Measurements from ENCODE around the gene ACTR2. TPM values are rescaled to one million over a fixed set of nuclear protein-coding genes. Genes with fewer than 3 reads are reported as not detected.

The ACTR2 gene
- total RNA-seq, 1 experiment from 2014 or later, result 347 TPM

- in situ Hi-C loops (cut with HindIII; ENCODE audit: low pct_unique_long_range_greater_than_20kb, low sequenced_read_pairs), result no loop called here
- no peaks in the 10 kb centered on the region for H3K27me3 ChIP-seq (ENCODE audit: control insufficient read depth, insufficient read depth, low read length)
- H3K4me3 ChIP-seq (ENCODE audit: low read depth in 2 of 2, low read length in 2 of 2), result no peak overlapping the region
- intact Hi-C loops (cut with micrococcal nuclease; ENCODE audit: unreplicated experiment), result no loop called here
- POLR2A ChIA-PET, result interaction anchor here (0.5 to 0.7 kb wide), 2 partner anchors 107 to 225 kb away, joined by 3 read pairs; no protein-coding TSS in a partner anchor
- no peak overlapping the region; the same call in 1 of the 2 replicates for H3K27ac ChIP-seq (ENCODE audit: low read length)
- no peaks in the 10 kb centered on the region for H3K4me1 ChIP-seq (ENCODE audit: control insufficient read depth, insufficient read depth, low read length)
- CTCF ChIA-PET, result no interaction called here
- no TSS peak for BruUV-seq (replicated peaks)
- ATAC-seq (no peak), DNase-seq (ENCODE audit: low read depth, low spot score) (no peak)
- no peaks in the 10 kb centered on the region for H3K9me3 ChIP-seq (ENCODE audit: control insufficient read depth, insufficient read depth, low read depth, low read length)
- TF ChIP-seq POLR2AphosphoS5 (IDR thresholded peaks at IDR 0.05; ENCODE audit: low read depth, low read length), result no peak
- no peak for TF ChIP-seq CTCF (IDR thresholded peaks at IDR 0.05)
- no peak for TF ChIP-seq TCF7L2 (IDR thresholded peaks at IDR 0.05; ENCODE audit: low read depth, low read length)
- no peak for TF ChIP-seq SIN3A (IDR thresholded peaks at IDR 0.05; ENCODE audit: borderline replicate concordance, insufficient read depth, low read depth, low read length)
- TF ChIP-seq REST (IDR thresholded peaks at IDR 0.05; ENCODE audit: insufficient read depth in 1 of 2, low read depth in 2 of 2, low read length in 1 of 2), result no peak
- no peaks in the 10 kb centered on the region for H3K36me3 ChIP-seq (ENCODE audit: control insufficient read depth, insufficient read depth, low read length)
Observed at GRCh38 chr2:65213035-65213434, 14.6 kb upstream of the ACTR2 start.

GRCh38 chr2:65214361-65214760 is 13.3 kb upstream of the ACTR2 start:
- ChIA-PET CTCF (no interaction called here), POLR2A (no interaction called here)
- BruUV-seq (replicated peaks), result no TSS peak
- Histone ChIP-seq H3K27ac (ENCODE audit: low read length) (no peak overlapping the region), H3K4me3 (ENCODE audit: low read depth in 2 of 2, low read length in 2 of 2) (no peak overlapping the region), H3K27me3 (ENCODE audit: control insufficient read depth, insufficient read depth, low read length) (no peaks in the 10 kb centered on the region), H3K36me3 (ENCODE audit: control insufficient read depth, insufficient read depth, low read length) (no peaks in the 10 kb centered on the region), H3K9me3 (ENCODE audit: control insufficient read depth, insufficient read depth, low read depth, low read length) (no peaks in the 10 kb centered on the region), H3K4me1 (ENCODE audit: control insufficient read depth, insufficient read depth, low read length) (no peaks in the 10 kb centered on the region)
- TF ChIP-seq TCF7L2 (IDR thresholded peaks at IDR 0.05; ENCODE audit: low read depth, low read length) (no peak), REST (IDR thresholded peaks at IDR 0.05; ENCODE audit: insufficient read depth in 1 of 2, low read depth in 2 of 2, low read length in 1 of 2) (no peak), CTCF (IDR thresholded peaks at IDR 0.05) (no peak), POLR2AphosphoS5 (IDR thresholded peaks at IDR 0.05; ENCODE audit: low read depth, low read length) (no peak), SIN3A (IDR thresholded peaks at IDR 0.05; ENCODE audit: borderline replicate concordance, insufficient read depth, low read depth, low read length) (no peak)
- DNase-seq (ENCODE audit: low read depth, low spot score), result no peak
- in situ Hi-C loops (cut with HindIII; ENCODE audit: low pct_unique_long_range_greater_than_20kb, low sequenced_read_pairs), result no loop called here
- intact Hi-C loops (cut with micrococcal nuclease; ENCODE audit: unreplicated experiment), result no loop called here
- no peak for ATAC-seq
